SK-N-SH (cell line): Measurements from ENCODE around the gene UCK1. TPM values are rescaled to one million over a fixed set of nuclear protein-coding genes. Genes with fewer than 3 reads are reported as not detected.

Source experiments
- CTCF ChIA-PET: fragments of 300-600, 350-600 bp; formaldehyde crosslinking; extraction: SDS; loops from one replicate; lab custom pipeline; 2021; lab: Yijun Ruan, JAX
- POLR2A ChIA-PET: fragments of 350-600 bp; sonication (Branson Sonifier 250); formaldehyde crosslinking; extraction: SDS; loops from one replicate; lab custom pipeline; 2020; ENCODE audit warnings: antibody characterized with exemption, inconsistent platforms; lab: Yijun Ruan, JAX
- DNase-seq: peaks from one replicate; pipeline ENCODE4 v3.0.0; 2012
- H2AFZ ChIP-seq: fragments of 200-600 bp; sonication (generic); 2 replicates; pipeline ENCODE4 v1.8.1; 2016; ENCODE audit warnings: antibody characterized with exemption, mild to moderate bottlenecking, low read depth
- H3F3A ChIP-seq: fragments of 200-600 bp; sonication (generic); replicated peaks from 2 replicates; pipeline ENCODE3; 2016; ENCODE audit warnings: antibody characterized with exemption, mild to moderate bottlenecking; ENCODE audit not compliant: insufficient read depth
- H3K27ac ChIP-seq, 2 experiments: fragments of 200-500 bp in 1 of 2; fragments of 200-600 bp in 1 of 2; sonication (Bioruptor generic) in 1 of 2; sonication (generic), shearing (Covaris generic) in 1 of 2; 2 replicates each; pipeline versions ENCODE4 v1.5.1 to v1.6.1; 2014 to 2016; ENCODE audit warnings: low read depth in 2 of 2, inconsistent platforms in 1 of 2, low read length in 1 of 2, mild to moderate bottlenecking in 1 of 2, mixed read lengths in 1 of 2
- H3K27me3 ChIP-seq: fragments of 200-600 bp; sonication (generic), shearing (Covaris generic); 2 replicates; pipeline ENCODE4 v1.6.1; 2016; ENCODE audit warnings: mixed run types; ENCODE audit not compliant: insufficient read depth
- H3K36me3 ChIP-seq, 2 experiments: fragments of 200-500 bp in 1 of 2; fragments of 200-600 bp in 1 of 2; sonication (Bioruptor generic) in 1 of 2; sonication (generic) in 1 of 2; replicated peaks in 1 of 2; 2 replicates each; pipeline versions ENCODE3 to v1.5.1; 2014 to 2016; ENCODE audit warnings: low read length in 1 of 2, mild to moderate bottlenecking in 1 of 2; ENCODE audit not compliant: insufficient read depth in 2 of 2, control insufficient read depth in 1 of 2
- H3K4me1 ChIP-seq, 2 experiments: fragments of 200-500 bp in 1 of 2; fragments of 200-600 bp in 1 of 2; sonication (Bioruptor generic) in 1 of 2; sonication (generic), shearing (Covaris generic) in 1 of 2; 2 replicates each; pipeline versions ENCODE4 v1.5.1 to v1.6.1; 2014 to 2016; ENCODE audit warnings: low read depth in 1 of 2, low read length in 1 of 2, mixed run types in 1 of 2; ENCODE audit not compliant: insufficient read depth in 2 of 2, control insufficient read depth in 1 of 2
- H3K4me2 ChIP-seq: fragments of 200-600 bp; sonication (generic), shearing (Covaris generic); 2 replicates; pipeline ENCODE4 v1.6.1; 2017; ENCODE audit warnings: mixed run types
- H3K4me3 ChIP-seq, 2 experiments: fragments of 200-500 bp in 1 of 2; fragments of 200-600 bp in 1 of 2; sonication (Bioruptor generic) in 1 of 2; sonication (generic), shearing (Covaris generic) in 1 of 2; 2 replicates each; pipeline versions ENCODE4 v1.5.1 to v1.8.1; 2014 to 2016; ENCODE audit warnings: low read depth in 2 of 2, inconsistent platforms in 1 of 2, low read length in 1 of 2, mild to moderate bottlenecking in 1 of 2, mixed read lengths in 1 of 2, moderate library complexity in 1 of 2
- H3K79me2 ChIP-seq: fragments of 200-600 bp; sonication (generic); 2 replicates; pipeline ENCODE4 v1.8.1; 2017; ENCODE audit warnings: mild to moderate bottlenecking; ENCODE audit not compliant: insufficient read depth
- H3K9ac ChIP-seq: fragments of 200-600 bp; sonication (generic); 2 replicates; pipeline ENCODE4 v1.6.1; 2017; ENCODE audit warnings: mixed run types
- H3K9me2 ChIP-seq: fragments of 200-600 bp; sonication (generic); 2 replicates; pipeline ENCODE4 v1.6.1; 2017; ENCODE audit warnings: mixed run types
- H3K9me3 ChIP-seq: fragments of 200-600 bp; sonication (generic); 2 replicates; pipeline ENCODE4 v1.6.1; 2017; ENCODE audit warnings: mixed run types, mild to moderate bottlenecking, moderate library complexity
- H4K20me1 ChIP-seq: fragments of 200-600 bp; sonication (generic); 2 replicates; pipeline ENCODE4 v1.6.1; 2017; ENCODE audit warnings: mild to moderate bottlenecking, mixed run types; ENCODE audit not compliant: insufficient read depth
- CHD2 ChIP-seq: fragments of 150-350 bp; IDR thresholded peaks from 2 replicates; pipeline ENCODE4 v1.6.1; 2018; ENCODE audit warnings: low read length; ENCODE audit not compliant: partially characterized antibody
- ELF1 ChIP-seq: IDR thresholded peaks from 2 replicates; pipeline ENCODE4 v1.4.0; 2012
- EZH2phosphoT487 ChIP-seq: fragments of 200-600 bp; sonication (generic); IDR thresholded peaks from 2 replicates; pipeline ENCODE4 v1.6.1; 2017; ENCODE audit warnings: low read depth, mixed run types, mild to moderate bottlenecking, antibody characterized with exemption, moderate library complexity, borderline replicate concordance
- MAX ChIP-seq: IDR thresholded peaks from 2 replicates; pipeline ENCODE4 v1.4.0; 2012; ENCODE audit warnings: low read depth
- NRF1 ChIP-seq: IDR thresholded peaks from 2 replicates; pipeline ENCODE4 v1.6.1; 2012; ENCODE audit warnings: low read depth, mild to moderate bottlenecking, low read length
- TAF1 ChIP-seq: IDR thresholded peaks from 2 replicates; pipeline ENCODE4 v1.6.1; 2012; ENCODE audit warnings: low read depth, mild to moderate bottlenecking, low read length, moderate library complexity, borderline replicate concordance
- TEAD4 ChIP-seq: IDR thresholded peaks from 2 replicates; pipeline ENCODE4 v1.4.0; 2012; ENCODE audit warnings: mild to moderate bottlenecking, borderline replicate concordance; ENCODE audit not compliant: insufficient read depth
- USF2 ChIP-seq: fragments of 150-350 bp; IDR thresholded peaks from 2 replicates; pipeline ENCODE4 v1.6.1; 2017; ENCODE audit warnings: antibody characterized with exemption, low read length, low read depth, borderline replicate concordance
- WGBS: methylation state at CpG from one replicate; pipeline ENCODE4 v1.1.6; 2017; ENCODE audit warnings: low lambda C conversion rate; 5-methylcytosine and 5-hydroxymethylcytosine counted together
- polyA plus RNA-seq, 3 experiments: library from polyadenylated mRNA; depleted of rRNA; stranded (reverse); fragments of >200 nt; gene quantifications; 2 replicates each; pipeline ENCODE4 v1.2.3, GENCODE V29; 2012
- TF ChIP-seq, protein P1 (sequence below): IDR thresholded peaks from 2 replicates; pipeline ENCODE4 v1.6.1; 2012; ENCODE audit warnings: mild to moderate bottlenecking, low read depth, low read length, moderate library complexity
- TF ChIP-seq, protein P2 (sequence below): IDR thresholded peaks from 2 replicates; pipeline ENCODE4; 2012
- TF ChIP-seq, protein P3 (sequence below): IDR thresholded peaks from 2 replicates; pipeline ENCODE4 v1.4.0; 2012; ENCODE audit warnings: low read depth, borderline replicate concordance

The UCK1 gene
- polyA plus RNA-seq, 1 of the 3 experiments (the other 2 are of a cell fraction), result 32.9 TPM

DNA sequence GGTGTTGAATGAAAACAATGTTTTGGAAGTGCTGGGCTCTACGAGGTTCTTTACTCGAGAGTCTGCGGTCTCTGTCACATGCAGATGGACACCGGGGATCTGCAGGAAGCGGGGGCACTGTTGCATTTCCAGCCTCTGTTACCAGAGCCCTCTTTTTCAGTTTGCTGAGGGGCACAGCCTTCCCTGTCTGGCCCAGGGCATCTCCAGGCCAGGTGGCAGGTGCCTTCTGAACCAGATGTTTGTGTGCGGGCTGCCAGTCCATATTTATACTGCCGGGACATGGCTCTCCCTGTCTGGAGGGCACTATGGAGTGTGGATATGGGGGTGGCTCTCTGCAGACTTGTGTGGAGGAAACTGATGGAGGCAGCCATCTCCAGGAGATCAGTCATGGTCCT is 47.0 kb downstream of the UCK1 start:
- no peak overlapping the region for H3K4me2 ChIP-seq
- POLR2A ChIA-PET, result no interaction called here
- no peaks in the 10 kb centered on the region for H3K9me3 ChIP-seq
- peaks cover 3% of the 10 kb centered on the region for H3F3A ChIP-seq
- H3K4me1 ChIP-seq, result no peaks in the 10 kb centered on the region; a peak in 1 of 4 replicates
- H3K9me2 ChIP-seq, result no peaks in the 10 kb centered on the region
- peaks cover 22% of the 10 kb centered on the region for H3K79me2 ChIP-seq
- H2AFZ ChIP-seq, result no peak overlapping the region
- peaks cover 52 to 95% of the 10 kb centered on the region in 2 experiments for H3K36me3 ChIP-seq
- WGBS, result 94% methylated on average over 7 of the region's 7 CpGs
- no peak overlapping the region for H3K27ac ChIP-seq
- peaks cover 10% of the 10 kb centered on the region; the same call in 1 of the 2 replicates for H4K20me1 ChIP-seq
- CTCF ChIA-PET, result interaction anchor here (1.2 to 1.3 kb wide), 2 partner anchors 35 to 134 kb away, joined by 3 read pairs; no protein-coding TSS in a partner anchor
- H3K27me3 ChIP-seq, result no peaks in the 10 kb centered on the region
- TF ChIP-seq, protein P1, sequence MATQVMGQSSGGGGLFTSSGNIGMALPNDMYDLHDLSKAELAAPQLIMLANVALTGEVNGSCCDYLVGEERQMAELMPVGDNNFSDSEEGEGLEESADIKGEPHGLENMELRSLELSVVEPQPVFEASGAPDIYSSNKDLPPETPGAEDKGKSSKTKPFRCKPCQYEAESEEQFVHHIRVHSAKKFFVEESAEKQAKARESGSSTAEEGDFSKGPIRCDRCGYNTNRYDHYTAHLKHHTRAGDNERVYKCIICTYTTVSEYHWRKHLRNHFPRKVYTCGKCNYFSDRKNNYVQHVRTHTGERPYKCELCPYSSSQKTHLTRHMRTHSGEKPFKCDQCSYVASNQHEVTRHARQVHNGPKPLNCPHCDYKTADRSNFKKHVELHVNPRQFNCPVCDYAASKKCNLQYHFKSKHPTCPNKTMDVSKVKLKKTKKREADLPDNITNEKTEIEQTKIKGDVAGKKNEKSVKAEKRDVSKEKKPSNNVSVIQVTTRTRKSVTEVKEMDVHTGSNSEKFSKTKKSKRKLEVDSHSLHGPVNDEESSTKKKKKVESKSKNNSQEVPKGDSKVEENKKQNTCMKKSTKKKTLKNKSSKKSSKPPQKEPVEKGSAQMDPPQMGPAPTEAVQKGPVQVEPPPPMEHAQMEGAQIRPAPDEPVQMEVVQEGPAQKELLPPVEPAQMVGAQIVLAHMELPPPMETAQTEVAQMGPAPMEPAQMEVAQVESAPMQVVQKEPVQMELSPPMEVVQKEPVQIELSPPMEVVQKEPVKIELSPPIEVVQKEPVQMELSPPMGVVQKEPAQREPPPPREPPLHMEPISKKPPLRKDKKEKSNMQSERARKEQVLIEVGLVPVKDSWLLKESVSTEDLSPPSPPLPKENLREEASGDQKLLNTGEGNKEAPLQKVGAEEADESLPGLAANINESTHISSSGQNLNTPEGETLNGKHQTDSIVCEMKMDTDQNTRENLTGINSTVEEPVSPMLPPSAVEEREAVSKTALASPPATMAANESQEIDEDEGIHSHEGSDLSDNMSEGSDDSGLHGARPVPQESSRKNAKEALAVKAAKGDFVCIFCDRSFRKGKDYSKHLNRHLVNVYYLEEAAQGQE, result no peak
- TF ChIP-seq NRF1 (no peak), MAX (no peak), USF2 (no peak), TEAD4 (no peak), EZH2phosphoT487 (no peak), CHD2 (no peak), ELF1 (no peak), TAF1 (no peak)
- TF ChIP-seq, protein P2, sequence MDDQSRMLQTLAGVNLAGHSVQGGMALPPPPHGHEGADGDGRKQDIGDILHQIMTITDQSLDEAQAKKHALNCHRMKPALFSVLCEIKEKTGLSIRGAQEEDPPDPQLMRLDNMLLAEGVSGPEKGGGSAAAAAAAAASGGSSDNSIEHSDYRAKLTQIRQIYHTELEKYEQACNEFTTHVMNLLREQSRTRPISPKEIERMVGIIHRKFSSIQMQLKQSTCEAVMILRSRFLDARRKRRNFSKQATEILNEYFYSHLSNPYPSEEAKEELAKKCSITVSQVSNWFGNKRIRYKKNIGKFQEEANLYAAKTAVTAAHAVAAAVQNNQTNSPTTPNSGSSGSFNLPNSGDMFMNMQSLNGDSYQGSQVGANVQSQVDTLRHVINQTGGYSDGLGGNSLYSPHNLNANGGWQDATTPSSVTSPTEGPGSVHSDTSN, result no peak
- TF ChIP-seq, protein P3, sequence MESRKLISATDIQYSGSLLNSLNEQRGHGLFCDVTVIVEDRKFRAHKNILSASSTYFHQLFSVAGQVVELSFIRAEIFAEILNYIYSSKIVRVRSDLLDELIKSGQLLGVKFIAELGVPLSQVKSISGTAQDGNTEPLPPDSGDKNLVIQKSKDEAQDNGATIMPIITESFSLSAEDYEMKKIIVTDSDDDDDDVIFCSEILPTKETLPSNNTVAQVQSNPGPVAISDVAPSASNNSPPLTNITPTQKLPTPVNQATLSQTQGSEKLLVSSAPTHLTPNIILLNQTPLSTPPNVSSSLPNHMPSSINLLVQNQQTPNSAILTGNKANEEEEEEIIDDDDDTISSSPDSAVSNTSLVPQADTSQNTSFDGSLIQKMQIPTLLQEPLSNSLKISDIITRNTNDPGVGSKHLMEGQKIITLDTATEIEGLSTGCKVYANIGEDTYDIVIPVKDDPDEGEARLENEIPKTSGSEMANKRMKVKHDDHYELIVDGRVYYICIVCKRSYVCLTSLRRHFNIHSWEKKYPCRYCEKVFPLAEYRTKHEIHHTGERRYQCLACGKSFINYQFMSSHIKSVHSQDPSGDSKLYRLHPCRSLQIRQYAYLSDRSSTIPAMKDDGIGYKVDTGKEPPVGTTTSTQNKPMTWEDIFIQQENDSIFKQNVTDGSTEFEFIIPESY, result no peak
- no peak for DNase-seq
- no peak overlapping the region for H3K4me3 ChIP-seq
- H3K9ac ChIP-seq, result no peak overlapping the region
